SU-DHL-6 (cell line): Measurements from ENCODE around the gene PCDHGA7.
A peak's percentile ranks its signal among the peaks of the same experiment; 100 is the strongest.
"Not testable (repeated sequence)": the region's sequence is repeated elsewhere in the genome, so short reads cannot be mapped to it uniquely, and the experiment has no call there.

Experiments used
- H2AFZ ChIP-seq: fragments of 200-600 bp; sonication (generic); 2 replicates; pipeline ENCODE4 v1.6.1; 2014; ENCODE audit warnings: low read depth, mild to moderate bottlenecking, moderate library complexity, mixed read lengths, antibody characterized with exemption, low read length; ENCODE audit not compliant: severe bottlenecking
- H3F3A ChIP-seq: fragments of 200-600 bp; shearing (Covaris generic); 2 replicates; pipeline ENCODE4 v1.6.0; 2016; ENCODE audit warnings: antibody characterized with exemption, mild to moderate bottlenecking; ENCODE audit not compliant: insufficient read depth
- H3K27ac ChIP-seq: fragments of 200-600 bp; sonication (generic); 2 replicates; pipeline ENCODE4 v1.5.1; 2016; ENCODE audit warnings: low read depth, mild to moderate bottlenecking, low read length, moderate library complexity, mixed read lengths
- H3K27me3 ChIP-seq: fragments of 200-600 bp; sonication (generic), shearing (Covaris generic); 2 replicates; pipeline ENCODE4 v1.6.0; 2014; ENCODE audit warnings: mild to moderate bottlenecking, low read length
- H3K36me3 ChIP-seq: fragments of 200-600 bp; sonication (generic); 2 replicates; pipeline ENCODE4 v1.6.1; 2014; ENCODE audit warnings: mild to moderate bottlenecking, low read length, mixed read lengths
- H3K4me2 ChIP-seq: fragments of 300-600, 200-600 bp; shearing (Covaris generic), sonication (generic); 2 replicates; pipeline ENCODE4 v1.6.0; 2014; ENCODE audit warnings: low read length, low read depth, mild to moderate bottlenecking; ENCODE audit not compliant: poor library complexity, severe bottlenecking
- H3K4me3 ChIP-seq: fragments of 200-600 bp; sonication (generic); 2 replicates; pipeline ENCODE4 v1.5.1; 2014; ENCODE audit warnings: antibody characterized with exemption, low read length, mild to moderate bottlenecking, mixed read lengths; ENCODE audit not compliant: insufficient read depth, poor library complexity, severe bottlenecking
- H3K79me2 ChIP-seq: fragments of 200-600 bp; sonication (generic); 2 replicates; pipeline ENCODE4 v1.6.1; 2014; ENCODE audit warnings: mild to moderate bottlenecking, low read length, moderate library complexity; ENCODE audit not compliant: insufficient read depth
- H3K9ac ChIP-seq: fragments of 200-600 bp; sonication (generic); 2 replicates; pipeline ENCODE4 v1.7.0; 2014; ENCODE audit warnings: mild to moderate bottlenecking, low read length
- H3K9me2 ChIP-seq: fragments of 200-600 bp; sonication (generic); replicated peaks from 2 replicates; pipeline ENCODE4 v1.6.1; 2014; ENCODE audit warnings: low read length; ENCODE audit not compliant: insufficient read depth
- H3K9me3 ChIP-seq: fragments of 200-600 bp; sonication (generic); 2 replicates; pipeline ENCODE4 v1.6.1; 2014; ENCODE audit warnings: low read length, mixed read lengths; ENCODE audit not compliant: insufficient read depth
- H4K20me1 ChIP-seq: fragments of 200-600 bp; sonication (generic); 2 replicates; pipeline ENCODE4 v1.6.1; 2014; ENCODE audit warnings: low read depth, mild to moderate bottlenecking, antibody characterized with exemption, low read length, moderate library complexity, mixed read lengths
- EZH2phosphoT487 ChIP-seq: fragments of 200-600 bp; sonication (generic), shearing (Covaris generic); conservative IDR thresholded peaks from 2 replicates; pipeline ENCODE4 v1.6.1; 2018; ENCODE audit warnings: mild to moderate bottlenecking, antibody characterized with exemption, low read length, moderate library complexity, mixed read lengths
- TF ChIP-seq, protein P1 (sequence below): fragments of 200-600 bp; sonication (generic); IDR thresholded peaks from one replicate; pipeline ENCODE4 v1.5.1; 2017; ENCODE audit warnings: antibody characterized with exemption, mild to moderate bottlenecking, low read length, moderate library complexity; ENCODE audit not compliant: insufficient read depth, poor library complexity, severe bottlenecking

The PCDHGA7 gene

DNA sequence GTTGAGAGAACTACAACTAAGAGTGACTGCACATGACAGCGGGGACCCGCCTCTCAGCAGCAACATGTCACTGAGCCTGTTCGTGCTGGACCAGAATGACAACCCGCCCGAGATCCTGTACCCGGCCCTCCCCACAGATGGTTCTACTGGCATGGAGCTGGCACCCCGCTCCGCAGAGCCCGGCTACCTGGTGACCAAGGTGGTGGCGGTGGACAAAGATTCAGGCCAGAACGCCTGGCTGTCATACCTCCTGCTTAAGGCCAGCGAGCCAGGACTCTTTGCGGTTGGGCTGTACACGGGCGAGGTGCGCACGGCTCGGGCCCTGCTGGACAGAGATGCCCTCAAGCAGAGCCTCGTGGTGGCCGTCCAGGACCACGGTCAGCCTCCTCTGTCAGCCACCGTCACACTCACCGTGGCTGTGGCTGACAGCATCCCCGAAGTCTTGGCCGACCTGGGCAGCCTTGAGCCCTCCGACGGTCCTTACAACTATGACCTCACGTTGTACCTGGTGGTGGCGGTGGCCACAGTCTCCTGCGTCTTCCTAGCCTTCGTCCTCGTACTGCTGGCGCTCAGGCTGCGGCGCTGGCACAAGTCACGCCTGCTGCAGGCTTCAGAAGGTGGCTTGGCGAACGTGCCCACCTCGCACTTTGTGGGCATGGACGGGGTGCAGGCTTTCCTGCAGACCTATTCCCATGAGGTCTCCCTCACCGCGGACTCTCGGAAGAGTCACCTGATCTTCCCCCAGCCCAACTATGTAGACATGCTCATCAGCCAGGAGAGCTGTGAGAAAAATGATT lies 2.1 kb downstream of the PCDHGA7 start:
- H3F3A ChIP-seq, result no peaks in the 10 kb centered on the region
- H3K9me3 ChIP-seq, result peaks cover 18% of the 10 kb centered on the region; the same call in 1 of the 2 replicates
- no peaks in the 10 kb centered on the region for H3K79me2 ChIP-seq

DNA sequence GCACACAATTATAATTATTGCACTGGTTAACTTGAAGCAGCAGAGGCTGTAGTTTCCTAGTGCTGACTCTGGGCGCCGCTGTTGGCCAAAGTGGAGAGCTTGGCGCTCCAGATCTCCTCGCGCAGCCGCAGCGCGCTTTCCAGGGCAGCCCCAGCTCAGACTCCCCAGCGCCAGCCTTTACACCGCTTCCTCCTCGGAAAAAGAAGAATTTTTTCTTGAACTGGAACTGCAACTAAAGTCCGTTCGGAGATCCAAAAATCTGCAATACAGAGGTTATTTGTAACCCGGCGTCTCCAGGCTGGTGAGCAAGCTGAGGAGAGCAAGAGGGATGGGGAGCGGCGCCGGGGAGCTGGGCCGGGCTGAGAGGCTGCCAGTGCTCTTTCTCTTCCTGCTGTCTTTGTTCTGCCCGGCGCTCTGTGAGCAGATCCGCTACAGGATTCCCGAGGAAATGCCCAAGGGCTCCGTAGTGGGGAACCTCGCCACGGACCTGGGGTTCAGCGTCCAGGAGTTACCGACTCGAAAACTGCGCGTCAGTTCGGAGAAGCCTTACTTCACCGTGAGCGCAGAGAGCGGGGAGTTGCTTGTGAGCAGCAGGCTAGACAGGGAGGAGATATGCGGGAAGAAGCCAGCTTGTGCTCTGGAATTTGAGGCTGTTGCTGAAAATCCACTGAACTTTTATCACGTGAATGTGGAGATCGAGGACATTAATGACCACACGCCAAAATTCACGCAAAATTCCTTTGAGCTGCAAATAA lies 5.2 kb downstream of the PCDHGA7 start, which contains the start of gene PCDHGB4:
Gene PCDHGB4, plus strand, starts transcription at position 142 of the 755 bp plus-strand sequence. Its CDS starts 187 bp downstream, at position 329.
- H4K20me1 ChIP-seq, H2AFZ ChIP-seq, H3K36me3 ChIP-seq, H3K4me3 ChIP-seq, H3K27me3 ChIP-seq, H3K9me2 ChIP-seq, H3K9ac ChIP-seq, H3F3A ChIP-seq, H3K79me2 ChIP-seq, H3K27ac ChIP-seq: not testable (repeated sequence)
- H3K4me2 ChIP-seq, result peak within 1 kb of the TSS; percentile 13
- H3K9me3 ChIP-seq, result peaks cover 18% of the 10 kb centered on the region; the same call in 1 of the 2 replicates

More for the DNA sequence above, 2.1 kb downstream of the PCDHGA7 start:
- Histone ChIP-seq H3K36me3 (peaks cover 3% of the 10 kb centered on the region; the same call in 1 of the 2 replicates), H3K4me3 (no peak overlapping the region), H2AFZ (no peak overlapping the region), H3K9me2 (no peaks in the 10 kb centered on the region), H3K27me3 (no peaks in the 10 kb centered on the region), H3K4me2 (no peak overlapping the region), H3K9ac (no peak overlapping the region), H4K20me1 (no peaks in the 10 kb centered on the region), H3K27ac (no peak overlapping the region)
- TF ChIP-seq, protein P1, sequence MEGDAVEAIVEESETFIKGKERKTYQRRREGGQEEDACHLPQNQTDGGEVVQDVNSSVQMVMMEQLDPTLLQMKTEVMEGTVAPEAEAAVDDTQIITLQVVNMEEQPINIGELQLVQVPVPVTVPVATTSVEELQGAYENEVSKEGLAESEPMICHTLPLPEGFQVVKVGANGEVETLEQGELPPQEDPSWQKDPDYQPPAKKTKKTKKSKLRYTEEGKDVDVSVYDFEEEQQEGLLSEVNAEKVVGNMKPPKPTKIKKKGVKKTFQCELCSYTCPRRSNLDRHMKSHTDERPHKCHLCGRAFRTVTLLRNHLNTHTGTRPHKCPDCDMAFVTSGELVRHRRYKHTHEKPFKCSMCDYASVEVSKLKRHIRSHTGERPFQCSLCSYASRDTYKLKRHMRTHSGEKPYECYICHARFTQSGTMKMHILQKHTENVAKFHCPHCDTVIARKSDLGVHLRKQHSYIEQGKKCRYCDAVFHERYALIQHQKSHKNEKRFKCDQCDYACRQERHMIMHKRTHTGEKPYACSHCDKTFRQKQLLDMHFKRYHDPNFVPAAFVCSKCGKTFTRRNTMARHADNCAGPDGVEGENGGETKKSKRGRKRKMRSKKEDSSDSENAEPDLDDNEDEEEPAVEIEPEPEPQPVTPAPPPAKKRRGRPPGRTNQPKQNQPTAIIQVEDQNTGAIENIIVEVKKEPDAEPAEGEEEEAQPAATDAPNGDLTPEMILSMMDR, result no peak
- no peak for TF ChIP-seq EZH2phosphoT487

DNA sequence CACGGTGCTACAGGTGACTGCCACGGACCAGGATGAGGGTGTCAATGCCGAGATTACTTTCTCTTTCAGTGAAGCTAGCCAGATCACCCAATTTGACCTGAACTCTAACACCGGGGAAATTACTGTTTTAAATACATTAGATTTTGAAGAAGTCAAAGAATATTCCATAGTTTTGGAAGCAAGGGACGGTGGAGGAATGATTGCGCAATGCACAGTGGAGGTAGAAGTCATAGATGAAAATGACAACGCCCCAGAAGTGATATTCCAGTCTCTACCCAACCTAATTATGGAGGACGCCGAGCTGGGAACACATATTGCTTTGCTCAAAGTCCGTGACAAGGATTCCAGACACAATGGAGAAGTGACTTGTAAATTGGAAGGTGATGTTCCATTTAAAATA lies 6.1 kb downstream of the PCDHGA7 start:
- no peak overlapping the region for H3K4me3 ChIP-seq
- no peaks in the 10 kb centered on the region for H4K20me1 ChIP-seq
- H3K9me3 ChIP-seq, result peaks cover 18% of the 10 kb centered on the region; the same call in 1 of the 2 replicates
- no peak overlapping the region for H2AFZ ChIP-seq
- no peak overlapping the region for H3K4me2 ChIP-seq
- H3K27ac ChIP-seq, result no peak overlapping the region
- H3K79me2 ChIP-seq, result no peaks in the 10 kb centered on the region
- H3K9ac ChIP-seq, result no peak overlapping the region
- no peaks in the 10 kb centered on the region for H3K27me3 ChIP-seq
- no peaks in the 10 kb centered on the region; the same call in 1 of the 2 replicates for H3F3A ChIP-seq
- H3K9me2 ChIP-seq, result no peaks in the 10 kb centered on the region
- TF ChIP-seq, protein P1, result no peak
- no peak for TF ChIP-seq EZH2phosphoT487
- 0 out of 2 replicates have a peak, but pooled peaks cover 3% of the 10 kb centered on the region for H3K36me3 ChIP-seq
